Loucy (cell line): ENCODE results near the gene MPDZ.

Source experiments
- EZH2phosphoT487 ChIP-seq: fragments of 200-600 bp; IDR thresholded peaks from 2 replicates; pipeline ENCODE4 v1.6.1; 2018; ENCODE audit warnings: antibody characterized with exemption, mild to moderate bottlenecking, moderate library complexity, borderline replicate concordance
- TF ChIP-seq, protein P1 (sequence below): fragments of 200-600 bp; sonication (generic); conservative IDR thresholded peaks from 2 replicates; pipeline ENCODE4 v1.5.1; 2014; ENCODE audit warnings: mild to moderate bottlenecking, antibody characterized with exemption, low read length

DNA sequence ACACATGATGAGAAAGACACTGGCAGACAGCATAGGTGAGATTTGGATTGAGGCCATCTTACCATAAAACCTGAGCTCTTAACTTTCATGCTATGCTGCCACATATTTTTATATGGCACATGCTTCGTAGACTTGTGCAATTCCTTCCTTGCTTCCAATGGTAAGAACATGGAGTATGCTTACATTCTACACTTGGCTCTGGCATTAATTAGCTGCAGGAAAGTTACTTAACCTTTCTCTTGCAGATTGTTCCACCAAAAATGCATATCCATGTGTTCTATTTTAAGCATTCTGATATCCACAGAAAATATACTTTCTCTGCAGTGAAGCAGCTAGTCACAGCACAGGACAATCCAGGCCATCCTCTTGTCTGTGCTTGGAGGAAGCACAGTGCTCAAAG lies 119.4 kb downstream of the MPDZ start:
- TF ChIP-seq, protein P1, sequence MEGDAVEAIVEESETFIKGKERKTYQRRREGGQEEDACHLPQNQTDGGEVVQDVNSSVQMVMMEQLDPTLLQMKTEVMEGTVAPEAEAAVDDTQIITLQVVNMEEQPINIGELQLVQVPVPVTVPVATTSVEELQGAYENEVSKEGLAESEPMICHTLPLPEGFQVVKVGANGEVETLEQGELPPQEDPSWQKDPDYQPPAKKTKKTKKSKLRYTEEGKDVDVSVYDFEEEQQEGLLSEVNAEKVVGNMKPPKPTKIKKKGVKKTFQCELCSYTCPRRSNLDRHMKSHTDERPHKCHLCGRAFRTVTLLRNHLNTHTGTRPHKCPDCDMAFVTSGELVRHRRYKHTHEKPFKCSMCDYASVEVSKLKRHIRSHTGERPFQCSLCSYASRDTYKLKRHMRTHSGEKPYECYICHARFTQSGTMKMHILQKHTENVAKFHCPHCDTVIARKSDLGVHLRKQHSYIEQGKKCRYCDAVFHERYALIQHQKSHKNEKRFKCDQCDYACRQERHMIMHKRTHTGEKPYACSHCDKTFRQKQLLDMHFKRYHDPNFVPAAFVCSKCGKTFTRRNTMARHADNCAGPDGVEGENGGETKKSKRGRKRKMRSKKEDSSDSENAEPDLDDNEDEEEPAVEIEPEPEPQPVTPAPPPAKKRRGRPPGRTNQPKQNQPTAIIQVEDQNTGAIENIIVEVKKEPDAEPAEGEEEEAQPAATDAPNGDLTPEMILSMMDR: no peak
- TF ChIP-seq EZH2phosphoT487: no peak
